GM18519 (cell line): ENCODE data around the gene TLE4.

Experiments used
- ATAC-seq: cut with Tn5 transposase; IDR thresholded peaks from one replicate; pipeline ENCODE4 v1.9.1; 2021; ENCODE audit warnings: mild to moderate bottlenecking, moderate library complexity; ENCODE audit not compliant: unreplicated experiment, low FRiP score

The TLE4 gene

DNA sequence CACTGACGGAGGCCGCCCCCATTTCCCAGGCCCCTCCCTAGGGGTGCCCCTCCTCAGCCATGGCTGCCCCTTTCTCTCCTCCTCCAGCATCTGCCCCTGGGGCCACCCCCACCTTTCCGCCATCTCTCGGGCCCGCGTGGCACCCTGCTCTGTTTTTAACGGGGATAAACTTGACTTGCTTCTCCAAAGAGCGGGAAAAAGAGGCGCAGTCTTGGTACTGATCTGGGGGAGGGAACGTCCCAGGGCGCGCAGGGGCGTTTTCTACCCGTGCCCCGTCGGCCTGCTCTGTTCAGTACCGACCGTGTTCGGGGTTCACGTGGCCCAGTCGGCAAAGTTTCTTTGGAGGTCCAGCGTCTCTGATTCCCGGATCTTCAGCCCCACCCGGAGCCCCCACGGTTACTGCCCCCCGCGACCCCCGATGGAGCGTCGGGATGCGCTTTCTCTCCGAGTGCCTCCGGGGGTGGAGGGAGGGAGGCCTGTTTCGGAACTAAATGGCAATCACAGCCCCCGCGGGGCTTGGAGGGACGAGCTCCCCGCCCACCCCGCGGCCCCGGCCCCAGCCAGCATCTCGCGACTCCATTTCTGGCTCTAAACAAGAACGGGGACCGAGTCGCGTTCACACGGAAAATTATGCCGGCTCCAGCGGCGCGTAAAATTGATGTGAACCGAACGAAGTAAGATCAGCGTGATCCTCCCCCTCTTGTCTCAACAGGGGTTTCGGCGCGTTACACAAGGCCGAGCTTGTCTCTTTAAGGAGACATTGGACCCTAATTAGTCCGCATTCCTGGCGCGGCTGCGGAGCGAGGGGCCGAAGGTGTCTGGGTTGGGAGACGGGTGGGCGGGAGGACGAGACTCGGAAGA, 1.1 kb upstream of the TLE4 start:
- no peak for ATAC-seq

DNA sequence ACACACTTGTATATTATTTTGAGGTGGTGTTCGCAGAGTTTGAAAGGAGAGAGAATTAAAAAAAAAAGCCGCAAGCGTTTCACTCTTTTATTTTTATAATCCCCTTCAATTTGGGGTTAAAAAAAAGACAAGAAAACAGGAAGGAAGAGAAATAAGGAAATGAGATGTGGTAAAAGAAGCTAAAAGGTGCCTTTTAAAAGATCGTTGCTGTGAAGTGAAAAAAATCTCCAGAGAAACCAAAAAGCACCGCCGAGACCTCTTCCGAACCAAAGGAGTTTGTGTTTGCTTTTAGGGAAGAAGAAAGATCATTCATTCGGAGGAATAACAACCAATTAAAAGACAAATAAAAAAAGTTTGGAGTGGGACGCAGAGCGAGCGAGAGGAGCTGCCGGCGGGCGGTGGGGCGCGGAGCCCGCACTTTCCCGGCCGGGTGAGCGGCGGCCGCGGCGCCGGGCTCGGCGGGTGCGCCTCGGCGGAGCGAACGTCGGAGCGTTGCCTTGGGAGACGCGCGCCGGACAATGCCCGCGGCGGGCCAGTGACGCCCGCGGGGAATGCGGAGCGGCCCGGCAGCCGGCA, 355 bp downstream of the TLE4 start:
- no peak for ATAC-seq

DNA sequence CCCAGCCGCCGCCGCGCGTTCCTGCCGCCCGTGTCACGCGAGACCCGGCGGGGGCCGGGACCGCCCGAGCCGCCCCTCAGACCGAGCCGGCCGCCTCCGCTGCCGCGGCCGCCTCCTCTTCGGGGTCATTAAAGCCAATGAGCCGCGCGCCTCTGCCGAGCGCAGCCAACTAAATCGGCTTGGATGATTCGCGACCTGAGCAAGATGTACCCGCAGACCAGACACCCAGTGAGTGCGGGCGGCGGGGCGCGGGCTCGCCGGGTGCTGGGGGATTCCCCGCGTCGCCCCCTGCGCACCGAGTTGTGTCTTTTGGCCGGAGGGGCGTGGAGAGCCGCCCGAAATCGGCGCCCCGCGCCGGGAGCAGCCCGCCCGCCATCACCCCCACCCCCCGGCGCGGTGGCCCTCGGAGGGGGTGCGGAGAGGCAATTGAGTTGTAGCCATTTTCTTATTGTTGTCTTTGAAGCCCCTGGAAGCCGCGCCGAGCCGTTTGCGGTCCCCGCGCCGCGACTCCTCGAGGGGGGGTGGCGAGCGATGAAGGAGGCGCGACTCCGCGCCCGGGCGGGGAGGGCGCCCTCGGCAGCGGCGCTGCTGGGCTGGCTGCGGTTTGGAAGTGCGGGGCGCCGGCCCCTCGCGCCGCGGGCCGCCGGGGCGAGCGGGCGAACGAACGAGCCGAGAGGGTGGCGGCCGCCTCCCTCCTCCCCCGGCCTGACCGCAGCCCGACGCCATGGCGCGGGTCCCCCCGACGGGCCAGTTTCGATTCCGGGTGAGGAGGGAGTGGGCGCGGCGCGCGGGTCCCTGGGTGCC, 1.0 kb downstream of the TLE4 start:
- ATAC-seq, result no peak

DNA sequence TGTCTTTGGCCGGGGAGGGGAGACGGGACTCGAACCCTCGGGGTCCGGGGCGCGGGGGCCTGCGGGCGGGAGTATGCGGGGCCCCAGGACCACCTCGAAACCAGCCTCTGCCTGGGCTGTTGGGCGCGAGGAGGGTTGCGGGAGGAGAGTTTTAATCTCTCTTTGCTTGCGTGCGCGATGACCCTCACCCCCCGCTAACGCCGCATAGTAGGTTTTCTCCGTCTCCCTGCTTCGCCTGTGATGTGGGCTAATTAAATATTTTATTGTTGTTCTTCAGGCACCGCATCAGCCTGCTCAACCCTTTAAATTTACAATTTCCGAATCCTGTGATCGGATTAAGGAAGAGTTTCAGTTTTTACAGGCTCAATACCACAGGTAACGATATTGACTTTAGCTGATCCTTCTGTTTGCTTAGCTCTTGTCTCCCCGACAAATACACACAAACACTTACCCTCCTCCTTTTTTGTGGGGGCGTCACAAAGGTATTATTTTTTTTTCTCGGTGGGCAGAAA, 1.7 kb downstream of the TLE4 start:
- ATAC-seq, result no peak

DNA sequence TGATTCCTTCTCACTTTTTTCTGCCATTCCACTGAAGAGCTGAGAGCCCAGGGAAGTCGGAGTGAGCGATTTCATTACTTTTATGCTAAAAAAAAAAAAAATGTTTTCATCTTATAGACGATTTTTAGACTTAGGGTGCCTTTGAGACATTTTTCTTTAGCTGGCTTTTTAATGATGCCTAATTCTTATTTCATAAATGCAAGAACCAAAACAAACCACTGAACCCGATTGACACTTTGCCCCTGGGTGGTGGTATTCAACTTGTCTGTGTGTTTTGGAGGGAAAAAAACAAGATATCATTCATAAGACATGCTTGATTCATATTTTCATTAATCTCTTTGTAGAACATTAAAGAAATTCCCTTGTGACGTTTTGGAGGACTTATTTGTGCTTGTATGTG, 2.4 kb downstream of the TLE4 start:
- ATAC-seq, result no peak

DNA sequence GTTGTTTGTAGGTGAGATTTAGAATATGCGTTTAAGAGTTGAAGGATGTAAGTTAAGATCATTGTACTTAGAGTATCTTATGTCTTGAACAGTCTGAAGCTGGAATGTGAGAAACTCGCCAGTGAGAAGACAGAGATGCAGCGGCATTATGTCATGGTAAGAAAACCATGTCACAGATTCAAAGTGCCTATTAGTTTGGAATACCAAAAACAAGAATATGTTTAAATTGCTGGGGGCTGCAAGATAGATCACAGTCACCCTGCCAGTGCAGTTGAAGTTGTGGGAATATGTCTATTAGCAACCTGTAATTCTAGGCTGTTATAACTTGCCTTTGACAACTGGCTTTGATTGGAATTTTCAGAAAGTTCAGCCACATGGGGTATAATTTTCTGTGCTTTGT, 3.0 kb downstream of the TLE4 start:
- ATAC-seq, result no peak

DNA sequence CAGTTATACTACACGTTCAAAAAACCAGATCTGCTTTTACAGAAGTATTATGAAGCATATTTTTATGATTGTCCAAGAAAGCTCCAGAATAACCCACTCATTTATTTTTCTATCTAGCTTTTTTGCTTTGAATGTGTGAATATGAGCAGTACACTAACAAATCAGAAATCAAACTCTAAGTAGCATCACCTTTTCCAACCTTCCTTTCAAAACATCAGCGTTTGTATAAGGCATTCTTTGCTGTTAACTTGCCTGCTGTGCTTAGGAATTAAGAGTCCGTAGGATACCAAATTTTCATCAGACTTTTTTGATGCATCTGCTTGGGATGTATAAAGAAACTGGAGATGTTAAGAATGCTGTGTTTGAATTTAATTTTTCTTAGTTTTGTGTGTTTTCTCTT, 3.8 kb downstream of the TLE4 start:
- ATAC-seq, result no peak

DNA sequence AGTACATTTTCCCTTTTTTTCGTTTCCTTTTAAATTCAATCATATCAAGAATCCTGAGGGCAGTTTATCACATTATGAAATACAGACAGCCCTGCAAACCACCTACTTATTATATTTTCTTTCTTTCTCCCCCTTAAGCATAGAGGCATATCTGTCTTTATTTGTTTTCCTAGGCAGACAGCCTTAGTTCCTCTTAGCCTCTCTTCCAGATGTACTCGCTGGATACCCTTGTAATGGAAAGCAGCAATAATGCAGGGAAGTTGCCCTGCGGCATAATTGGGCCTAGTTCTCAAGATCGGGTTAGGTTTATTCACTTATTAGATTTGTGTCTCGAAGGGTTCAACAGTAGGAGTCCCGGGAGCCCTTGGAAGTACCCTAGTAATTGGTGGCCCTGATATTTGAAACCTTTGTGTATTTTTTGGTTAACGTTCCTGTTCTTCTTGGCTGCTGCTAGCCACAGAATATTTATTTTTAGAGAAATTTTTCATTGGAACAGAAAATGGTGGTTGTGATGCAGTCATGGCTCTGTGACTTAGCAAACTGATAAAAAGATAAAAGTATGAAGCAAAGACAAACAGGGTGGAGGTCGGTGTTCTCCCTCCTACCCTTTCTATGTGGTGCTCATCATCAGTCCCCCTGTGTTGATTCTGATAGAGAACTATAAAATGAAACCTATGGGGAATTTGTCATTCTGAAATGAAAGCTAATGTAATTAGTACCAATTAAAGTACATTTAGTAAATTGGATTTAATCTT, 6.4 kb downstream of the TLE4 start:
- ATAC-seq, result no peak

GRCh38 chr9:79578891-79579290, 7.1 kb downstream of the TLE4 start:
- no peak for ATAC-seq

GRCh38 chr9:79579624-79580023, 7.9 kb downstream of the TLE4 start:
- ATAC-seq, result no peak

GRCh38 chr9:79580055-79580454, 8.3 kb downstream of the TLE4 start:
- no peak for ATAC-seq

DNA sequence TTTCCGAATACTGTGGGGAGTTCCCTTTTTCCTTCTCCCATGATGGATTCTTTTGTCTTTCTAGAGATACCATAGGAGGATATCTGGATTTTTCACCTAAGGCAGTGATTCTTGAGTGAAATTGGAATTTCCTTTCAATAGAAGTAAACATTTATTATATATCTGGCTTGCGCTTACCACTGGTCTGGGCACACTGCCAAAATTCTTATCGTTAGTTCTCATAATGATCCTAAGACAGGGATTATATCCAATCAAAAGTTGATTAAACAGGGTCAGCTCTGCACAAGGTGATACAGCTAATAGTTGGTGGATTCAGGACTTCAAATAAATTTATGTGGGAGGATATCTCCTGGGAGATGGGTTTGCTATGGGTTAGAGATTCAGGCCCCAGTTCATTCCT, 9.6 kb downstream of the TLE4 start:
- no peak for ATAC-seq

- no peak for ATAC-seq
These were observed 10.0 kb downstream of the TLE4 start for GRCh38 chr9:79581794-79582193.

GRCh38 chr9:79583952-79584654, 12.3 kb downstream of the TLE4 start:
- no peak for ATAC-seq

DNA sequence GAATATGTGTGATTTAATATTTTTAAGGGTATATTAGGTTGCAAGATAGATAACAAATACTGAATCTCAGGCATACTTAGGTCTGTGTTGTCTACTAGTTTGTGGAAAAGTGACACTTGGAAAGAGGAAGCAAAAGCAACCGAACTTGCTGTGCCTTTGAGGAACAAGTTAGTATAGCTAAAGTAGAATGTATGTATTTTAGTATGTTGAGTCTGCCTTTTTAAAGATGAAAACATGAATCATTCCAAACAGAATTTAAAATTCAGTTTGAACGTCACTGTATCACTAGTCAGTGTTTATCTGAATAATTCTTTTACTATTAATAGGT, 12.9 kb downstream of the TLE4 start:
- ATAC-seq, result no peak

DNA sequence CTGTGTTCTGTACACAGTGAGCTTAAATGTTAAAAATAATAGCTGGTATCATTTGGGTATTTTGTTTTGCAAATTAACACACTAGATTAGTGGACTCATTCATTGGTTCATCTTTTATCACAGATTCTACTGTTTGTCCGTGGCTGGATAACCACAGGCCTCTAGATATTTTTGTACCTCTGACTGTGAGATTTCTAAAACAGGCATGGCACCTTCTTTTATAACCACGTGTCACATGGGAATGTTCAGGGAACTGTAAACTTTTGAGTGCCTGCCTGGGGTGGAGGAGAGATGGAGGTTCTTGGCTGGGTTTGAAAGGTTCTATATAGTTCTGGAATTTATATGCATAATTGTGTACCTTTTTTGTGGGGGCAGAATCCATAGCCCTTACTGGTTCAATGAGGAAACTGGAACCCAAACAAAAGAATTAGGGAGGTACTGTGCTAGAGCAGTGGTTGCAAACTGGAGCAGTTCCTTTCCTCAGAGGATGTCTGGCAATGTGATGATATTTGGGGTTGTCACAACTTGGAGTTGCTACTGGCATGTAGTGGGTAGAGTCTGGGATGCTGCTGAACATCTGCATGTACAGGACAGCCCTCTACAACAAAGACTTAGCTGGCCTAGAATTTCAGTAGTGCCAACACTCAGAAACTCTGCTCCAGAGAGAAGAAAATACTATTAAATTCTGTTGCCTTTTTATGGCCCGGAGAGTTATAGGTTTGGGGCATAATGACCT, 16.9 kb downstream of the TLE4 start:
- no peak for ATAC-seq

DNA sequence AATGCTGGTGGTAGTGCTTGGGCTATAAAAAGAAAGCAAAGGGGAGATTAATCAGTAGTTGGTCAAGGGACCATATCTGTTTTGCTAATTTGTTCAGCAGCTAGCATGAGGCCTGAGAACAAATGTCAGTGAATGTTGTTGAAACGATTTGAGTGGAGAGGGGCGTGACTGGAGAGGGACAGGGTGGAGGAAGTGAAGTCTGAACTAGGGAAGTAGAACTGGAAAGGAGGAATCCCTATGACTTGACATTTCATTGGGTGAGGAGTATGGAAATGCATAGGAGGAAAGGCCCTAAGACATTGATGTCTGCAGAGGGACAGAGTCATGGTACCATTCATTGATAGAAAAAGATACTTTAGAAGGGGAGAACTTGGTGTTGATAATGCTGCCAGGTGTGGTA, 19.7 kb downstream of the TLE4 start:
- ATAC-seq, result no peak

DNA sequence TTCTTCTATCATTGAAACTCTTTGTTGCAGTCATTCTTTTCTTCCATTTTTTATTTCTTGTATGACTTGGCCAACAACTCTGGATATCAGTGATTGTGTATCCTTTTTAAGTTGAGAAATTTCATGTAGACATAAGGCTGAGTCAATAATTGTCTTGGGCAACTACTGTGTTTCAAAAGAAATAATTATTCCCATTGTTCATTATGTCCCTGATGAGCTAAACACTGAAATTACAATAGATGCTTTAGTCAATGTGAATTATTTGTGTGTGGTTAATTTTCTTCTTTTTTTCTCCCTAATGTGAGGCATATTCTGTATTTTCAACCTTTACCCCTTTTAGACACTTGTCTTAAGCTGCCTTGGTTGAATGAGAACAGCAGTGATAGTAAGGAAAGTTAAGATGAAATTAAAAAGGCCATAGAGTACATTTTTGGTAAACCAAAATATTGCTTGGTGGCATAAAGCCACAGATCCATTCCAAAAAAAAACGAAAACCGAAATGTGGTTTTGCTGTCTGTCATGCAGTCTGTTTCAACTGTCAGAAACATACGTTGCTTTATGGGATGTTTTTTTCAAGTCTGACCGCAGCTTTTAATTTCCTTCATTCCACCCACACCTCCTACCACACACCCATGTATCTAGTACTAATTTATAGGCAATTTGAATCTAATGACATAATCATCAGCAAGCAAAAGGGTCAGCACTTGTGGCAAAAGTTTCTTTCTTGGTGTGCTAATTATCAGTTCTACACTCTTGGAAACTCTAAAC, 21.1 kb downstream of the TLE4 start:
- ATAC-seq, result no peak
